Endothelial cell of umbilical vein (primary cell): ENCODE measurements around the gene TMEM47. TPM values are rescaled to one million over a fixed set of nuclear protein-coding genes. Genes with fewer than 3 reads are reported as not detected.

ENCODE experiments used
- BruUV-seq: library from RNA; stranded (reverse); fragments of 400-500 nt; replicated peaks from 2 replicates; lab custom pipeline; 2021; lab: Mats Ljungman, UMichigan
- CTCF ChIA-PET: fragments of 300-600, 350-600 bp; sonication (Branson Sonifier 250); formaldehyde crosslinking; loops from one replicate; lab custom pipeline; 2021; ENCODE audit warnings: antibody characterized with exemption, inconsistent platforms; lab: Charles Lee
- POLR2A ChIA-PET: fragments of 300-600, 350-600 bp; sonication (Branson Sonifier 250); formaldehyde crosslinking; loops from one replicate; lab custom pipeline; 2021; ENCODE audit warnings: antibody characterized with exemption, inconsistent platforms; lab: Charles Lee
- DNase-seq: peaks from one replicate; pipeline ENCODE4 v3.0.0-alpha.2; 2011; ENCODE audit warnings: low read depth, low spot score
- FAIRE-seq: peaks from 2 replicates; lab custom pipeline; 2011; peaks lifted over from hg19 to GRCh38; lab: Jason Lieb, UNC
- H2AFZ ChIP-seq: 2 replicates; pipeline ENCODE4 v1.6.0; 2012; ENCODE audit warnings: low read depth, low read length, control low read depth, inconsistent platforms
- H3K27ac ChIP-seq: 2 replicates; pipeline ENCODE4 v1.5.1; 2011; ENCODE audit warnings: low read depth, mild to moderate bottlenecking, control low read depth, low read length, moderate library complexity; ENCODE audit not compliant: insufficient read depth
- H3K27me3 ChIP-seq, 2 experiments: 2 replicates each; pipeline versions ENCODE4 v1.6.0 to v1.6.1; 2011; ENCODE audit warnings: low read length in 2 of 2, mixed read lengths in 1 of 2; ENCODE audit not compliant: control insufficient read depth in 2 of 2, insufficient read depth in 2 of 2
- H3K36me3 ChIP-seq, 2 experiments: 2 replicates in 1 of 2; 3 replicates in 1 of 2; pipeline ENCODE4 v1.5.1; 2011; ENCODE audit warnings: low read length in 2 of 2, mild to moderate bottlenecking in 1 of 2, moderate library complexity in 1 of 2; ENCODE audit not compliant: control insufficient read depth in 2 of 2, insufficient read depth in 2 of 2; ENCODE audit errors: extremely low read depth in 1 of 2
- H3K4me1 ChIP-seq: 3 replicates; pipeline ENCODE4 v1.5.1; 2011; ENCODE audit warnings: mild to moderate bottlenecking, low read length; ENCODE audit not compliant: control insufficient read depth, insufficient read depth; ENCODE audit errors: extremely low read depth
- H3K4me2 ChIP-seq: 2 replicates; pipeline ENCODE4 v1.6.1; 2011; ENCODE audit warnings: low read length, control low read depth, mixed read lengths; ENCODE audit not compliant: insufficient read depth
- H3K4me3 ChIP-seq, 3 experiments: fragments of 200-600 bp in 1 of 3; sonication (generic), shearing (Covaris generic) in 1 of 3; replicated peaks in 1 of 3; 2 replicates each; pipeline ENCODE4 v1.5.1; 2011 to 2016; ENCODE audit warnings: control low read depth in 3 of 3, low read length in 3 of 3, mild to moderate bottlenecking in 2 of 3, inconsistent platforms in 1 of 3, low read depth in 1 of 3, moderate library complexity in 1 of 3; ENCODE audit not compliant: insufficient read depth in 1 of 3
- H3K79me2 ChIP-seq: 2 replicates; pipeline ENCODE4 v1.6.0; 2012; ENCODE audit warnings: low read length, inconsistent platforms; ENCODE audit not compliant: control insufficient read depth, insufficient read depth
- H3K9ac ChIP-seq: replicated peaks from 2 replicates; pipeline ENCODE3; 2011; ENCODE audit warnings: low read length, control low read depth; ENCODE audit not compliant: insufficient read depth; ENCODE audit errors: extremely low read depth
- H3K9me1 ChIP-seq: replicated peaks from 3 replicates; pipeline ENCODE4 v1.6.0; 2011; ENCODE audit warnings: mild to moderate bottlenecking, low read length; ENCODE audit not compliant: control insufficient read depth, insufficient read depth; ENCODE audit errors: extremely low read depth
- H3K9me3 ChIP-seq: replicated peaks from 2 replicates; pipeline ENCODE4 v1.5.1; 2012; ENCODE audit warnings: low read length, inconsistent platforms; ENCODE audit not compliant: control insufficient read depth, insufficient read depth
- H4K20me1 ChIP-seq: replicated peaks from 2 replicates; pipeline ENCODE3; 2011; ENCODE audit warnings: mild to moderate bottlenecking, low read length; ENCODE audit not compliant: control insufficient read depth, insufficient read depth; ENCODE audit errors: extremely low read depth
- CTCF ChIP-seq, 2 donors: IDR thresholded peaks; 1 replicate in 1 of 2; 2 replicates in 1 of 2; pipeline ENCODE4 v1.5.1; 2011; ENCODE audit warnings: low read length in 2 of 2, mild to moderate bottlenecking in 2 of 2, moderate library complexity in 2 of 2, control low read depth in 1 of 2, inconsistent platforms in 1 of 2, low read depth in 1 of 2; ENCODE audit not compliant: insufficient read depth in 1 of 2; ENCODE audit errors: extremely low read depth in 1 of 2
- MAX ChIP-seq: IDR thresholded peaks from 2 replicates; pipeline ENCODE4 v1.6.1; 2011; ENCODE audit not compliant: insufficient read depth, insufficient read length
- POLR2A ChIP-seq: IDR thresholded peaks from 2 replicates; pipeline ENCODE4 v1.6.1; 2012; ENCODE audit warnings: low read depth, mild to moderate bottlenecking, control low read depth, low read length
- POLR2AphosphoS5 ChIP-seq: IDR thresholded peaks from 2 replicates; pipeline ENCODE4 v1.6.1; 2012; ENCODE audit warnings: low read depth, mild to moderate bottlenecking, control low read depth, low read length, moderate library complexity; ENCODE audit not compliant: insufficient read depth
- dilution Hi-C: fragments of 300-500 bp; cut with MboI; formaldehyde crosslinking; loops from one replicate; pipeline ENCODE4 v1.15.0; 2019; ENCODE audit warnings: low sequenced_read_pairs; ENCODE audit not compliant: extremely low pct_ligation_motif_present
- intact Hi-C: fragments of 100-400 bp; cut with micrococcal nuclease; formaldehyde crosslinking; loops from one replicate; pipeline ENCODE4 v1.10.0; 2022
- polyA plus RNA-seq, 4 experiments: library from polyadenylated mRNA; depleted of rRNA in 3 of 4; stranded (reverse) in 3 of 4; unstranded in 1 of 4; fragments of >200 nt; gene quantifications; 2 replicates each; pipeline versions ENCODE4 v1.2.1 to v1.2.3, GENCODE V29; 2011 to 2012; ENCODE audit warnings: missing spikeins in 1 of 4
- total RNA-seq: library from RNA; stranded (reverse); gene quantifications from 2 replicates; pipeline ENCODE4 v1.2.3, GENCODE V29; 2021

Gene TMEM47
- total and polyA plus RNA-seq, 2 donors (not counting 3 experiments of a cell fraction or from before 2014, with no cell fraction given), result 18.5 to 22.2 TPM

GRCh38 chrX:34578237-34578636 is 78.8 kb downstream of the TMEM47 start:
- no peak overlapping the region for H3K9ac ChIP-seq
- no peaks in the 10 kb centered on the region for H3K27me3 ChIP-seq
- H4K20me1 ChIP-seq, result no peaks in the 10 kb centered on the region
- no peaks in the 10 kb centered on the region for H3K36me3 ChIP-seq
- ChIA-PET POLR2A (no interaction called here), CTCF (interaction anchor here (1.6 to 2.4 kb wide), 2 partner anchors 56 to 340 kb away, joined by 7 to 23 read pairs; no protein-coding TSS in a partner anchor)
- H3K4me3 ChIP-seq, result no peak overlapping the region
- H3K79me2 ChIP-seq, result no peaks in the 10 kb centered on the region
- intact Hi-C loops (loop anchor here (1.0 to 5.0 kb wide), 4 partner anchors 61 to 1149 kb away; no protein-coding TSS in a partner anchor), dilution Hi-C loops (no loop called here)
- FAIRE-seq (no peak), DNase-seq (peak; percentile 59)
- BruUV-seq, result no TSS peak
- no peaks in the 10 kb centered on the region for H3K9me3 ChIP-seq
- H2AFZ ChIP-seq, result no peak overlapping the region
- TF ChIP-seq POLR2A, result no peak
- no peak for TF ChIP-seq POLR2AphosphoS5
- no peak for TF ChIP-seq MAX
- TF ChIP-seq CTCF (IDR thresholded peaks at IDR 0.05; ENCODE audit: extremely low read depth in 1 of 2, insufficient read depth in 1 of 2, low read depth in 1 of 2, low read length in 2 of 2), result peak in 1 of 2 donors; percentile 10
- H3K27ac ChIP-seq, result no peak overlapping the region
- H3K9me1 ChIP-seq, result no peaks in the 10 kb centered on the region
- no peaks in the 10 kb centered on the region for H3K4me1 ChIP-seq
- H3K4me2 ChIP-seq, result no peak overlapping the region
